DND-41 (cell line): ENCODE measurements around the gene AVEN.

ENCODE experiments used
- ATAC-seq: fragments of 200-7000 bp; cut with Tn5 transposase; 3 replicates; pipeline ENCODE4 v1.9.1; 2021; ENCODE audit warnings: low read depth; ENCODE audit not compliant: insufficient read depth
- DNase-seq: peaks from one replicate; pipeline ENCODE4 v3.0.0-alpha.2; 2020
- H2AFZ ChIP-seq: 2 replicates; pipeline ENCODE4 v1.6.0; 2012; ENCODE audit warnings: low read depth, low read length
- H3K27ac ChIP-seq: 2 replicates; pipeline ENCODE4 v1.5.1; 2012; ENCODE audit warnings: low read length, inconsistent platforms
- H3K27me3 ChIP-seq: fragments of 200-600 bp; sonication (generic); 2 replicates; pipeline ENCODE4 v1.6.0; 2012; ENCODE audit warnings: low read length, mild to moderate bottlenecking, inconsistent platforms; ENCODE audit not compliant: insufficient read depth, poor library complexity
- H3K36me3 ChIP-seq: 2 replicates; pipeline ENCODE4 v1.5.1; 2012; ENCODE audit warnings: low read length, inconsistent platforms; ENCODE audit not compliant: insufficient read depth
- H3K4me1 ChIP-seq: 2 replicates; pipeline ENCODE4 v1.5.1; 2012; ENCODE audit warnings: mild to moderate bottlenecking, low read length; ENCODE audit not compliant: insufficient read depth
- H3K4me2 ChIP-seq: 2 replicates; pipeline ENCODE4 v1.6.0; 2012; ENCODE audit warnings: mild to moderate bottlenecking, moderate library complexity, low read length, inconsistent platforms; ENCODE audit not compliant: insufficient read depth
- H3K4me3 ChIP-seq, 2 experiments: fragments of 200-600 bp in 1 of 2; shearing (Covaris generic) in 1 of 2; 2 replicates each; pipeline ENCODE4 v1.5.1; 2012 to 2016; ENCODE audit warnings: inconsistent platforms in 2 of 2, low read length in 2 of 2, mild to moderate bottlenecking in 2 of 2, low read depth in 1 of 2, moderate library complexity in 1 of 2
- H3K79me2 ChIP-seq: 2 replicates; pipeline ENCODE4 v1.6.0; 2012; ENCODE audit warnings: low read length, inconsistent platforms; ENCODE audit not compliant: insufficient read depth
- H3K9ac ChIP-seq: 2 replicates; pipeline ENCODE4 v1.6.0; 2012; ENCODE audit warnings: low read depth, mild to moderate bottlenecking, inconsistent platforms, low read length, moderate library complexity
- H3K9me3 ChIP-seq: 2 replicates; pipeline ENCODE4 v1.5.1; 2012; ENCODE audit warnings: low read length, moderate library complexity, mild to moderate bottlenecking, inconsistent platforms; ENCODE audit not compliant: insufficient read depth, severe bottlenecking
- H4K20me1 ChIP-seq: 2 replicates; pipeline ENCODE4 v1.6.0; 2012; ENCODE audit warnings: low read length; ENCODE audit not compliant: insufficient read depth
- EZH2 ChIP-seq: IDR thresholded peaks from 3 replicates; pipeline ENCODE4 v1.6.1; 2012; ENCODE audit warnings: borderline replicate concordance, low read depth, mild to moderate bottlenecking, moderate library complexity, low read length, inconsistent platforms; ENCODE audit not compliant: severe bottlenecking
- TF ChIP-seq, protein P1 (sequence below): IDR thresholded peaks from 2 replicates; pipeline ENCODE4 v1.5.1; 2012; ENCODE audit warnings: borderline replicate concordance, low read length, moderate library complexity, mild to moderate bottlenecking; ENCODE audit not compliant: poor library complexity, severe bottlenecking; ENCODE audit errors: extremely low read depth

AVEN gene

DNA sequence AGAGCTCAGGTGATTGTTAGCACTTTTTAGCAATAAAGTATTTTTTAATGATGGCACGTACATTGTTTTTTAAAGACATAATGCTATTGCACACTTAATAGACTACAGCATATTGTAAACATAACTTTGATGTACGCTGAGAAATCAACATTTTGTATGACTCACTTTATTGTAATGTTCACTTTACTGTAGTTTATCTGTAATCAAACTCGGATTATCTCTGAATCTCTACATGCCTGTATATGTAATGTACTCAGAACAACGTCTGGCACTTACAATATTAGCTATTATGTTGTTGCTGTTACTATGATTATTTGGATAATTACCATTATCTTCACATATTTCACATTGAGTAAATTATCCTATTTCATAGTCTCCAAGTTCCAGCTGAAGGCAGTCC lies 208.7 kb downstream of the AVEN start:
- Histone ChIP-seq H4K20me1 (no peaks in the 10 kb centered on the region), H3K4me3 (no peak overlapping the region), H2AFZ (no peak overlapping the region), H3K79me2 (no peaks in the 10 kb centered on the region), H3K27ac (no peak overlapping the region), H3K9ac (no peak overlapping the region), H3K4me2 (no peak overlapping the region), H3K9me3 (no peaks in the 10 kb centered on the region), H3K4me1 (no peaks in the 10 kb centered on the region), H3K27me3 (no peaks in the 10 kb centered on the region), H3K36me3 (no peaks in the 10 kb centered on the region)
- TF ChIP-seq EZH2 = no peak
- TF ChIP-seq, protein P1, sequence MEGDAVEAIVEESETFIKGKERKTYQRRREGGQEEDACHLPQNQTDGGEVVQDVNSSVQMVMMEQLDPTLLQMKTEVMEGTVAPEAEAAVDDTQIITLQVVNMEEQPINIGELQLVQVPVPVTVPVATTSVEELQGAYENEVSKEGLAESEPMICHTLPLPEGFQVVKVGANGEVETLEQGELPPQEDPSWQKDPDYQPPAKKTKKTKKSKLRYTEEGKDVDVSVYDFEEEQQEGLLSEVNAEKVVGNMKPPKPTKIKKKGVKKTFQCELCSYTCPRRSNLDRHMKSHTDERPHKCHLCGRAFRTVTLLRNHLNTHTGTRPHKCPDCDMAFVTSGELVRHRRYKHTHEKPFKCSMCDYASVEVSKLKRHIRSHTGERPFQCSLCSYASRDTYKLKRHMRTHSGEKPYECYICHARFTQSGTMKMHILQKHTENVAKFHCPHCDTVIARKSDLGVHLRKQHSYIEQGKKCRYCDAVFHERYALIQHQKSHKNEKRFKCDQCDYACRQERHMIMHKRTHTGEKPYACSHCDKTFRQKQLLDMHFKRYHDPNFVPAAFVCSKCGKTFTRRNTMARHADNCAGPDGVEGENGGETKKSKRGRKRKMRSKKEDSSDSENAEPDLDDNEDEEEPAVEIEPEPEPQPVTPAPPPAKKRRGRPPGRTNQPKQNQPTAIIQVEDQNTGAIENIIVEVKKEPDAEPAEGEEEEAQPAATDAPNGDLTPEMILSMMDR = no peak
- no peak for DNase-seq
- no peak for ATAC-seq

- no peak overlapping the region for H2AFZ ChIP-seq
- no peaks in the 10 kb centered on the region for H3K36me3 ChIP-seq
- ATAC-seq (no peak), DNase-seq (no peak)
- TF ChIP-seq EZH2 = no peak
- TF ChIP-seq, protein P1 = no peak
- no peak overlapping the region for H3K4me3 ChIP-seq
- no peaks in the 10 kb centered on the region for H3K9me3 ChIP-seq
- no peaks in the 10 kb centered on the region for H3K4me1 ChIP-seq
- no peaks in the 10 kb centered on the region for H4K20me1 ChIP-seq
- peaks cover 5% of the 10 kb centered on the region for H3K27me3 ChIP-seq
- no peaks in the 10 kb centered on the region for H3K79me2 ChIP-seq
- H3K9ac ChIP-seq = no peak overlapping the region
- no peak overlapping the region for H3K4me2 ChIP-seq
- no peak overlapping the region for H3K27ac ChIP-seq
These were observed 212.8 kb downstream of the AVEN start for GRCh38 chr15:33826201-33826600.

DNA sequence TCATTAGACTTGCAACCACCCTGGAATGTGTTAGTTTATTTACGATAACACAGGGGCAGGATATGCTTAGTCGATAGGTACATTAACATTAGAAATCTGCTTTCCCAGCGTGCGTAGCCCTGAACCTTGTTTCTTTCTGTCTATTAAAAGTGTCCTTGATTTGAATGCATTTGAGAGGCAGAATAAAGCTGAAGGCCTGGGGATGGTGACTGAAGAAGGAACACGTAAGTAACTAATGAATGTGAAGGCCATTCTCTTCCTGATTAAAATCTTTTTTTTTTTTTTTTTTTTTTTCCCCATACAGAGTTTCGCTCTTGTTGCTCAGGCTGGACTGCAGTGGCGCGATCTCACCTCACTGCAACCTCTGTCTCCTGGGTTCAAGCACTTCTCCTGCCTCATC lies 213.6 kb downstream of the AVEN start:
- Histone ChIP-seq H4K20me1 (no peaks in the 10 kb centered on the region), H3K79me2 (no peaks in the 10 kb centered on the region), H3K9me3 (no peaks in the 10 kb centered on the region), H3K4me3 (no peak overlapping the region), H3K27ac (no peak overlapping the region), H3K27me3 (peaks cover 5% of the 10 kb centered on the region), H2AFZ (no peak overlapping the region), H3K4me2 (no peak overlapping the region), H3K4me1 (no peaks in the 10 kb centered on the region), H3K36me3 (no peaks in the 10 kb centered on the region), H3K9ac (no peak overlapping the region)
- no peak for DNase-seq
- no peak for TF ChIP-seq EZH2
- TF ChIP-seq, protein P1 = no peak
- no peak for ATAC-seq

GRCh38 chr15:33823119-33823518 lies 215.9 kb downstream of the AVEN start:
- Histone ChIP-seq H3K9ac (no peak overlapping the region), H3K9me3 (no peaks in the 10 kb centered on the region), H4K20me1 (no peaks in the 10 kb centered on the region), H3K79me2 (no peaks in the 10 kb centered on the region), H2AFZ (no peak overlapping the region), H3K4me3 (no peak overlapping the region), H3K36me3 (no peaks in the 10 kb centered on the region), H3K27me3 (peaks cover 5% of the 10 kb centered on the region), H3K4me2 (no peak overlapping the region), H3K4me1 (no peaks in the 10 kb centered on the region), H3K27ac (no peak overlapping the region)
- DNase-seq (no peak), ATAC-seq (no peak)
- no peak for TF ChIP-seq EZH2
- TF ChIP-seq, protein P1 = no peak
